Neural progenitor cell (in vitro differentiated cells): ENCODE measurements around the gene BTBD10.

Source experiments
- EZH2 ChIP-seq: fragments of 200-600 bp; sonication (generic); IDR thresholded peaks from 2 replicates; pipeline ENCODE4 v1.6.1; 2017; ENCODE audit warnings: antibody characterized with exemption, mild to moderate bottlenecking, moderate library complexity
- EZH2phosphoT487 ChIP-seq: fragments of 200-600 bp; sonication (generic); IDR thresholded peaks from 2 replicates; pipeline ENCODE4 v1.6.1; 2017; ENCODE audit warnings: antibody characterized with exemption
- TF ChIP-seq, protein P1 (sequence below): fragments of 200-600 bp; sonication (generic); IDR thresholded peaks from 2 replicates; pipeline ENCODE4 v1.5.1; 2017; ENCODE audit warnings: antibody characterized with exemption, mild to moderate bottlenecking

DNA sequence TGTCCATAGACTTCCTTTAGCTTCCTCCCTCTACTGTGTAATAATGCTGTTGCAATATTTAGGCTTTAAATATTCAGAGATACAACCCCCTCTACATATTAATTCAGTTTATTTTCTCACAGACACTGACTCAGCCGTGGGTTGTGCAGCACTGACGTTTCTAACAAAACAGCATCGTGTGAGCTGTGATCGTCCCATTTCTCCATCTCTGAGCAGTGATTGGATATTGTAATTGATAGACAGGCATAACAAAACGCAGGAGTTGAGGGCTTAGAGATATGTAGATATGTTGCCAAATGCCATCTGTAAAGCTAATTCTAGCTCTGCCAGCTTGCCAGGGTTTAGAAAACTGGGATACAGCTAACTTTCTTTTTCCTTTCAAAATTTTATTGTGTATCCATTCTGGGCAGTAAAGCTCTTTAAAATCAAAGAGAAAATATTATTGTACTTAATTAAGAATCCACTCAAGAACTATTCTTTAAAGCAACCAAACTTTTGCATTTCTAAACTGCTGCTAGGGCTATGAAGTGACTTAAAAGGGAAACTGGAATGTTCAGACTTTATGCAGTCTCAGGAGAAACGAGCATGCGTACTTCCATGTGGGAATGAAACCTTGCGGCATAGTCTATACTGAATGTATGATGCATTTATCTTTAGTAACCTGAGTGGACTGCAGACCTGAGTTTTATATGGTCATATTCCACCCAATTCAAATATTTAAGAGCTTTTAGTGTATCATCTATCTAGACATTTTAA, 22.7 kb downstream of the BTBD10 start:
- TF ChIP-seq EZH2 (no peak), EZH2phosphoT487 (no peak)
- TF ChIP-seq, protein P1, sequence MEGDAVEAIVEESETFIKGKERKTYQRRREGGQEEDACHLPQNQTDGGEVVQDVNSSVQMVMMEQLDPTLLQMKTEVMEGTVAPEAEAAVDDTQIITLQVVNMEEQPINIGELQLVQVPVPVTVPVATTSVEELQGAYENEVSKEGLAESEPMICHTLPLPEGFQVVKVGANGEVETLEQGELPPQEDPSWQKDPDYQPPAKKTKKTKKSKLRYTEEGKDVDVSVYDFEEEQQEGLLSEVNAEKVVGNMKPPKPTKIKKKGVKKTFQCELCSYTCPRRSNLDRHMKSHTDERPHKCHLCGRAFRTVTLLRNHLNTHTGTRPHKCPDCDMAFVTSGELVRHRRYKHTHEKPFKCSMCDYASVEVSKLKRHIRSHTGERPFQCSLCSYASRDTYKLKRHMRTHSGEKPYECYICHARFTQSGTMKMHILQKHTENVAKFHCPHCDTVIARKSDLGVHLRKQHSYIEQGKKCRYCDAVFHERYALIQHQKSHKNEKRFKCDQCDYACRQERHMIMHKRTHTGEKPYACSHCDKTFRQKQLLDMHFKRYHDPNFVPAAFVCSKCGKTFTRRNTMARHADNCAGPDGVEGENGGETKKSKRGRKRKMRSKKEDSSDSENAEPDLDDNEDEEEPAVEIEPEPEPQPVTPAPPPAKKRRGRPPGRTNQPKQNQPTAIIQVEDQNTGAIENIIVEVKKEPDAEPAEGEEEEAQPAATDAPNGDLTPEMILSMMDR, result no peak
